Measurements from ENCODE around the gene CRYGA.
A peak's percentile ranks its signal among the peaks of the same experiment; 100 is the strongest.
"Not testable (repeated sequence)": the region's sequence is repeated elsewhere in the genome, so short reads cannot be mapped to it uniquely, and the experiment has no call there.

Gene CRYGA

GRCh38 chr2:208136716-208137094, 26.7 kb downstream of the CRYGA start:
- Histone ChIP-seq H3K27me3 (ENCODE audit: control insufficient read depth, insufficient read depth, low read length) (no peaks in the 10 kb centered on the region), H3K9me3 (ENCODE audit: control insufficient read depth, insufficient read depth, low read depth, low read length) (peaks cover 30% of the 10 kb centered on the region), H3K4me1 (ENCODE audit: control insufficient read depth, insufficient read depth, low read length) (no peaks in the 10 kb centered on the region), H3K4me3 (ENCODE audit: low read depth, low read length) (no peak overlapping the region), H3K9ac (ENCODE audit: low read length) (no peak overlapping the region), H3K27ac (ENCODE audit: low read depth, low read length) (no peak overlapping the region), H3K36me3 (ENCODE audit: control insufficient read depth, insufficient read depth, low read length) (no peaks in the 10 kb centered on the region)

- Histone ChIP-seq H3K9ac (ENCODE audit: low read length) (no peak overlapping the region), H3K27me3 (ENCODE audit: control insufficient read depth, insufficient read depth, low read length) (no peaks in the 10 kb centered on the region)
Measured at GRCh38 chr2:208135794-208136715, 27.3 kb downstream of the CRYGA start.

GRCh38 chr2:208134928-208135586, 28.3 kb downstream of the CRYGA start:
- Histone ChIP-seq H3K9me3 (ENCODE audit: control insufficient read depth, insufficient read depth, low read depth, low read length) (peaks cover 30% of the 10 kb centered on the region), H3K4me3 (ENCODE audit: low read depth, low read length) (no peak overlapping the region), H3K36me3 (ENCODE audit: control insufficient read depth, insufficient read depth, low read length) (no peaks in the 10 kb centered on the region), H3K27me3 (ENCODE audit: control insufficient read depth, insufficient read depth, low read length) (no peaks in the 10 kb centered on the region), H3K4me1 (ENCODE audit: control insufficient read depth, insufficient read depth, low read length) (no peaks in the 10 kb centered on the region), H3K9ac (ENCODE audit: low read length) (no peak overlapping the region), H3K27ac (ENCODE audit: low read depth, low read length) (no peak overlapping the region)

More at GRCh38 chr2:208135794-208136715, 27.3 kb downstream of the CRYGA start:
- peaks cover 30% of the 10 kb centered on the region for H3K9me3 ChIP-seq (ENCODE audit: control insufficient read depth, insufficient read depth, low read depth, low read length)
- H3K36me3 ChIP-seq (ENCODE audit: control insufficient read depth, insufficient read depth, low read length) = no peaks in the 10 kb centered on the region
- no peak overlapping the region for H3K27ac ChIP-seq (ENCODE audit: low read depth, low read length)
- no peak overlapping the region for H3K4me3 ChIP-seq (ENCODE audit: low read depth, low read length)
- no peaks in the 10 kb centered on the region for H3K4me1 ChIP-seq (ENCODE audit: control insufficient read depth, insufficient read depth, low read length)

- no peaks in the 10 kb centered on the region for H3K27me3 ChIP-seq (ENCODE audit: control insufficient read depth, insufficient read depth, low read length)
- H3K9me3 ChIP-seq (ENCODE audit: control insufficient read depth, insufficient read depth, low read depth, low read length) = no peaks in the 10 kb centered on the region
- no peaks in the 10 kb centered on the region for H3K36me3 ChIP-seq (ENCODE audit: control insufficient read depth, insufficient read depth, low read length)
- H3K27ac ChIP-seq (ENCODE audit: low read depth, low read length) = no peak overlapping the region
- H3K9ac ChIP-seq (ENCODE audit: low read length) = no peak overlapping the region
- H3K4me1 ChIP-seq (ENCODE audit: control insufficient read depth, insufficient read depth, low read length) = no peaks in the 10 kb centered on the region
- H3K4me3 ChIP-seq (ENCODE audit: low read depth, low read length) = no peak overlapping the region
Measured at GRCh38 chr2:208130712-208131110, 32.7 kb downstream of the CRYGA start.

- Histone ChIP-seq H3K27me3 (ENCODE audit: control insufficient read depth, insufficient read depth, low read length) (no peaks in the 10 kb centered on the region), H3K9ac (ENCODE audit: low read length) (no peak within 1 kb of the TSS), H3K4me3 (ENCODE audit: low read depth, low read length) (no peak within 1 kb of the TSS), H3K36me3 (ENCODE audit: control insufficient read depth, insufficient read depth, low read length) (no peaks in the 10 kb centered on the region), H3K4me1 (ENCODE audit: control insufficient read depth, insufficient read depth, low read length) (no peaks in the 10 kb centered on the region), H3K9me3 (ENCODE audit: control insufficient read depth, insufficient read depth, low read depth, low read length) (no peaks in the 10 kb centered on the region), H3K27ac (ENCODE audit: low read depth, low read length) (no peak within 1 kb of the TSS)
Measured at GRCh38 chr2:208129744-208130711, 33.4 kb downstream of the CRYGA start, which contains the start of gene CRYGC. Gene CRYGC, minus strand, starts transcription at chr2:208129828. Its CDS starts 36 bp downstream, at chr2:208129792.

GRCh38 chr2:208128136-208128535, 35.3 kb downstream of the CRYGA start:
- H3K9me3 ChIP-seq (ENCODE audit: control insufficient read depth, insufficient read depth, low read depth, low read length) = no peaks in the 10 kb centered on the region
- no peak overlapping the region for H3K27ac ChIP-seq (ENCODE audit: low read depth, low read length)
- H3K27me3 ChIP-seq (ENCODE audit: control insufficient read depth, insufficient read depth, low read length) = no peaks in the 10 kb centered on the region
- no peak overlapping the region for H3K4me3 ChIP-seq (ENCODE audit: low read depth, low read length)
- no peak overlapping the region for H3K9ac ChIP-seq (ENCODE audit: low read length)
- no peaks in the 10 kb centered on the region for H3K36me3 ChIP-seq (ENCODE audit: control insufficient read depth, insufficient read depth, low read length)
- H3K4me1 ChIP-seq (ENCODE audit: control insufficient read depth, insufficient read depth, low read length) = no peaks in the 10 kb centered on the region

- H3K27me3 ChIP-seq (ENCODE audit: control insufficient read depth, insufficient read depth, low read length) = no peaks in the 10 kb centered on the region
- no peaks in the 10 kb centered on the region for H3K4me1 ChIP-seq (ENCODE audit: control insufficient read depth, insufficient read depth, low read length)
- H3K27ac ChIP-seq (ENCODE audit: low read depth, low read length) = no peak overlapping the region
- no peak overlapping the region for H3K9ac ChIP-seq (ENCODE audit: low read length)
- H3K4me3 ChIP-seq (ENCODE audit: low read depth, low read length) = no peak overlapping the region
- no peaks in the 10 kb centered on the region for H3K9me3 ChIP-seq (ENCODE audit: control insufficient read depth, insufficient read depth, low read depth, low read length)
- H3K36me3 ChIP-seq (ENCODE audit: control insufficient read depth, insufficient read depth, low read length) = no peaks in the 10 kb centered on the region
Measured at GRCh38 chr2:208127090-208127489, 36.3 kb downstream of the CRYGA start.

- Histone ChIP-seq H3K4me1 (ENCODE audit: control insufficient read depth, insufficient read depth, low read length) (no peaks in the 10 kb centered on the region), H3K27me3 (ENCODE audit: control insufficient read depth, insufficient read depth, low read length) (no peaks in the 10 kb centered on the region), H3K4me3 (ENCODE audit: low read depth, low read length) (no peak overlapping the region), H3K9me3 (ENCODE audit: control insufficient read depth, insufficient read depth, low read depth, low read length) (no peaks in the 10 kb centered on the region), H3K36me3 (ENCODE audit: control insufficient read depth, insufficient read depth, low read length) (no peaks in the 10 kb centered on the region), H3K9ac (ENCODE audit: low read length) (no peak overlapping the region), H3K27ac (ENCODE audit: low read depth, low read length) (no peak overlapping the region)
Measured at GRCh38 chr2:208125251-208125650, 38.1 kb downstream of the CRYGA start.

GRCh38 chr2:208124013-208124715, 39.2 kb downstream of the CRYGA start, which contains the start of gene CRYGD:
Gene CRYGD, minus strand, starts transcription at chr2:208124524. Its CDS starts 51 bp downstream, at chr2:208124473.
- not testable (repeated sequence) for H3K27ac ChIP-seq (ENCODE audit: low read depth, low read length); H3K27me3 ChIP-seq (ENCODE audit: control insufficient read depth, insufficient read depth, low read length); H3K4me1 ChIP-seq (ENCODE audit: control insufficient read depth, insufficient read depth, low read length); H3K9me3 ChIP-seq (ENCODE audit: control insufficient read depth, insufficient read depth, low read depth, low read length); H3K9ac ChIP-seq (ENCODE audit: low read length); H3K36me3 ChIP-seq (ENCODE audit: control insufficient read depth, insufficient read depth, low read length)
- peak within 1 kb of the TSS; percentile 38; the same call in 1 of the 2 replicates for H3K4me3 ChIP-seq (ENCODE audit: low read depth, low read length)

- Histone ChIP-seq H3K36me3 (ENCODE audit: control insufficient read depth, insufficient read depth, low read length) (no peaks in the 10 kb centered on the region), H3K27ac (ENCODE audit: low read depth, low read length) (no peak overlapping the region), H3K4me1 (ENCODE audit: control insufficient read depth, insufficient read depth, low read length) (no peaks in the 10 kb centered on the region), H3K9ac (ENCODE audit: low read length) (no peak overlapping the region), H3K9me3 (ENCODE audit: control insufficient read depth, insufficient read depth, low read depth, low read length) (no peaks in the 10 kb centered on the region), H3K4me3 (ENCODE audit: low read depth, low read length) (no peak overlapping the region), H3K27me3 (ENCODE audit: control insufficient read depth, insufficient read depth, low read length) (no peaks in the 10 kb centered on the region)
Measured at GRCh38 chr2:208122248-208122647, 41.1 kb downstream of the CRYGA start.
